ENCODE results near the gene SCO2.
"Not testable (repeated sequence)": the region's sequence is repeated elsewhere in the genome, so short reads cannot be mapped to it uniquely, and the experiment has no call there.

The SCO2 gene

GRCh38 chr22:50545522-50546325 is 20.3 kb upstream of the SCO2 start, which contains the start of gene KLHDC7B:
TSS of gene KLHDC7B (plus strand) at chr22:50545899. CDS start at chr22:50546244, 345 bp downstream.
- Mint-ChIP-seq H3K27me3 (no peaks in the 10 kb centered on the region), H3K36me3 (ENCODE audit: low read depth) (peaks cover 8% of the 10 kb centered on the region), H3K27ac (peak within 1 kb of the TSS; percentile 46), H3K4me1 (ENCODE audit: low read depth) (peaks cover 59% of the 10 kb centered on the region), H3K4me3 (peak within 1 kb of the TSS; percentile 44), H3K9me3 (no peaks in the 10 kb centered on the region)

DNA sequence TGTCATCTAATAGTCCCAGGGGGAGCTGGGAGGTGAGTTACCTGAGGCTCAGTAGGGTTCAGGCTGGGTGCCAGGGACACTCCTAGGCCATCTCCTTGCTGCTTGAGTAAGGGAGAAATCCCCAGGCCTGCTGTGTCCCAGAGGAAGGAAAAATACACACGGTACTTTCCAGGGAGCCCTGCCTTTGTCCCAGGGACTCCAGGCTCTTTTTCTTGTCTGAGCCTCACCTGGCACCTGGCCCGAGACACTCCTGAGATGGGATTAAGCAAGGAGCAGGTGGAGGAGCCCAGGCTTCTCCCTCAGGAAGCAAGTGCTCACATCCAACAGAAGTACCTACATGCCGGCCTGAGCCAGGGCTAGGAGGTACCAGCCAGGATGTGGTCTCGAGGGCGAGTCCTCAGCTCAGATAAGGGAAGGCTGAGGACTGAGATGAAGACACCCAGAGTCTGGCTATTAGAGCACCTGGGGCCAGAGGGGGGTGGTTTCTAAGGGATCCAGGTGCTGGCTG is 19.4 kb upstream of the SCO2 start:
- Mint-ChIP-seq H3K4me1 (ENCODE audit: low read depth) (peaks cover 59% of the 10 kb centered on the region), H3K4me3 (peak overlapping the region; percentile 44), H3K27ac (peak overlapping the region; percentile 46), H3K36me3 (ENCODE audit: low read depth) (peaks cover 8% of the 10 kb centered on the region), H3K9me3 (no peaks in the 10 kb centered on the region), H3K27me3 (no peaks in the 10 kb centered on the region)

GRCh38 chr22:50544078-50544745 is 18.8 kb upstream of the SCO2 start:
- H3K27me3 Mint-ChIP-seq: no peaks in the 10 kb centered on the region
- H3K4me1 Mint-ChIP-seq (ENCODE audit: low read depth): peaks cover 64% of the 10 kb centered on the region
- no peak overlapping the region for H3K27ac Mint-ChIP-seq
- H3K9me3 Mint-ChIP-seq: no peaks in the 10 kb centered on the region
- peak overlapping the region; percentile 44 for H3K4me3 Mint-ChIP-seq
- H3K36me3 Mint-ChIP-seq (ENCODE audit: low read depth): peaks cover 8% of the 10 kb centered on the region

GRCh38 chr22:50542416-50542927 is 17.1 kb upstream of the SCO2 start:
- Mint-ChIP-seq H3K4me3 (peak overlapping the region; percentile 27), H3K4me1 (ENCODE audit: low read depth) (peaks cover 77% of the 10 kb centered on the region), H3K27ac (peak overlapping the region; percentile 96), H3K36me3 (ENCODE audit: low read depth) (peaks cover 8% of the 10 kb centered on the region), H3K9me3 (no peaks in the 10 kb centered on the region), H3K27me3 (no peaks in the 10 kb centered on the region)

DNA sequence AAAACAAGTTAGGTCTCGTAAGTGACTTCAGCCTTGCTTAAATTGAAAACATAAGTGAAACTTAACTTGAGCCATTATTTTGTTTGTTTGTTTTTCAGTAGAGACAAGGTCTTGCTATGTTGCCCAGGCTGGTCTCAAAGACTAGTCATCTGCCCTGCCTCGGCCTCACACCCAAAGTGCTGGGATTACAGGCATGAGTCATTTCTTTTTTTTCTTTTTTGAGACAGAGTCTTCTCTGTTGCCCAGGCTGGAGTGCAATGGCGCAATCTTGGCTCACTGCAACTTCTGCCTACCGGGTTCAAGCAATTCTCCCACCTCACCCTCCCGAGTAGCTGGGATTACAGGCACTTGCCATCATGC is 16.2 kb upstream of the SCO2 start:
- Mint-ChIP-seq H3K4me3 (peak overlapping the region; percentile 27), H3K27ac (peak overlapping the region; percentile 96), H3K4me1 (ENCODE audit: low read depth) (peaks cover 84% of the 10 kb centered on the region)
- not testable (repeated sequence) for H3K36me3 Mint-ChIP-seq (ENCODE audit: low read depth); H3K27me3 Mint-ChIP-seq; H3K9me3 Mint-ChIP-seq

GRCh38 chr22:50540381-50540780 is 15.0 kb upstream of the SCO2 start:
- H3K4me3 Mint-ChIP-seq: peak overlapping the region; percentile 41
- no peaks in the 10 kb centered on the region for H3K9me3 Mint-ChIP-seq
- H3K4me1 Mint-ChIP-seq (ENCODE audit: low read depth): peaks cover 79% of the 10 kb centered on the region
- H3K36me3 Mint-ChIP-seq (ENCODE audit: low read depth): peaks cover 8% of the 10 kb centered on the region
- H3K27ac Mint-ChIP-seq: peak overlapping the region; percentile 96
- no peaks in the 10 kb centered on the region for H3K27me3 Mint-ChIP-seq

DNA sequence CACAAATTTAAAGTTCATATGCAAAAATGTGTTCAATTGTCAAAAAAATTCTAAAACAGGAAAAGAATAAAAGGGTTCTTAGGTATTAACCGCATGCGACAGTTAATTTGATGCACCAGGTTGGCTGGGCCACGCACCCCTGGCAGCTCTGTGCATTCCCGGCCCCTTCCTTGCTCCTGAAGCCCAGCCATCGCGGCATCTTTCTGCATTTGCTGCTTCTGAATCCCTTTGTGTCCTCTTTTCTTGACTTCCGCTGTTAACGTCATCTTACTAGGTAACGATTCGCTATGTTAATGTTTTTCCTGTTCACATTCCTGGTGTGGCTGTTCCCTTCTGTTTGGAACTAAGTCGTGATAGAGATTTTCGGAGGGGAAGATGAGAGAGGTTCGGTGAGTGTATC is 12.4 kb upstream of the SCO2 start:
- Mint-ChIP-seq H3K4me3 (no peak overlapping the region), H3K9me3 (no peaks in the 10 kb centered on the region), H3K27me3 (no peaks in the 10 kb centered on the region), H3K27ac (peak overlapping the region; percentile 99), H3K4me1 (ENCODE audit: low read depth) (peaks cover 86% of the 10 kb centered on the region), H3K36me3 (ENCODE audit: low read depth) (peaks cover 8% of the 10 kb centered on the region)

DNA sequence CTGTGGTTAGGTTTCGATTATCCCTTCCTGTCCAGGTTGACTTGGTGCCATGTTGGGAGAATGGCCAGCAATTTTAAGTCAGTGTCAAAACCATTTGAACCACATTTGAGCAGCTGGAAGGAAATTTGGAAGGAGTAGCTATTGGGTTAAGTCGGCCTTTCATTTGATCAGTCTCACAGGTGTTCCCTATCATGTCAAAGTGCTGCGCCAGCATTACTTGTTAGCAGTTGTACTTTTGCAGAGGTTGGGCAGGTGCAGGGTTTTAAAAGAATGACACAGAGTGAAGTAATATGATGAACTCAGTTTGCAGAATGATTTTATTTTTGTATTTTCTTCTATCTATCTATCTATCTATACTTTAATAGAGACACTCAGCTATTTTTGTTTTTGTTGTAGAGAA is 10.8 kb upstream of the SCO2 start:
- Mint-ChIP-seq H3K9me3 (no peaks in the 10 kb centered on the region), H3K27me3 (no peaks in the 10 kb centered on the region), H3K4me3 (no peak overlapping the region), H3K36me3 (ENCODE audit: low read depth) (no peaks in the 10 kb centered on the region), H3K4me1 (ENCODE audit: low read depth) (peaks cover 75% of the 10 kb centered on the region), H3K27ac (no peak overlapping the region)

GRCh38 chr22:50535113-50535512 is 9.7 kb upstream of the SCO2 start:
- no peaks in the 10 kb centered on the region for H3K36me3 Mint-ChIP-seq (ENCODE audit: low read depth)
- H3K4me3 Mint-ChIP-seq: no peak overlapping the region
- H3K27ac Mint-ChIP-seq: no peak overlapping the region
- H3K27me3 Mint-ChIP-seq: no peaks in the 10 kb centered on the region
- H3K9me3 Mint-ChIP-seq: no peaks in the 10 kb centered on the region
- peaks cover 64% of the 10 kb centered on the region for H3K4me1 Mint-ChIP-seq (ENCODE audit: low read depth)

GRCh38 chr22:50533856-50534711 is 8.7 kb upstream of the SCO2 start:
- peak overlapping the region; percentile 92 for H3K4me3 Mint-ChIP-seq
- H3K36me3 Mint-ChIP-seq (ENCODE audit: low read depth); H3K27me3 Mint-ChIP-seq; H3K9me3 Mint-ChIP-seq: not testable (repeated sequence)
- H3K27ac Mint-ChIP-seq: peak overlapping the region; percentile 86
- peaks cover 53% of the 10 kb centered on the region for H3K4me1 Mint-ChIP-seq (ENCODE audit: low read depth)

DNA sequence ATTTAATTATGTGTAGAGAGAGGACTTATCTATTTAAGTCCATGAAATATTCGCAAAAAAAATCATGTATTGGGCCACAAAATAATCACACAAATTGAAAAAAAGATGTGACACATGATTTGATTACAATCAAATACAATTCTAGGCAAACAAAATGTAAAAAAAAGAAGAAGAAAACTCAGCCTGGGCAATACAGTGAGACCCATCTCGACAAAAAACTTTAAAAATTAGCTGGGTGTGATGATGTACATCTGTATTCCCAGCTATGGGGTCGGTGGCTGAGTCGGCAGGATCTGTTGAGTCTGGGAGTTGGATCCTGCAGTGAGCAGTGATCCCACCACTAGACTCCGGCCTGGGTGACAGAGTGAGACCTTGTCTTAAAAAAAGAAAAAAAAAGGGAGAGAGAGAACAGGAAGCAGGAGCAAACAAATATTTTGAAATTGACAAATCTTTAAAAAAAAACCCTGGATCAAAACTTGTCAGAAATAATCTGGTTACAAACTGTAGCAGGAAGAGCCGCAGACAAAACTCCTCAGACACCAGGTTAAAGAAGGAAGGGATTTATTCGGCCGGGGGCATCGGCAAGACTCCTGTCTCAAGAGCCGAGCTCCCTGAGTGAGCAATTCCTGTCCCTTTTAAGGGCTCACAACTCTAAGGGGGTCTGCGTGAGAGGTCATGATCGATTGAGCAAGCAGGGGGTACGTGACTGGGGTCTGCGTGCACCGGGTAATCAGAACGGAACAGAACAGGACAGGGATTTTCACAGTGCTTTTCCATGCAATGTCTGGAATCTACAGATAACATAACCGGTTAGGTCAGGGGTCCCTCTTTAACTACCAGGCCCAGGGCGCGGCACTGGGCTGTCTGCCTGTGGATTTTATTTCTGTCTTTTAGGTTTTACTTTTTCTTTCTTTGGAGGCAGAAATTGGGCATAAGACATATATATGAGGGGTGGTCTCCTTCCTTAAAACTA is 7.7 kb upstream of the SCO2 start:
- Mint-ChIP-seq H3K27ac (peak overlapping the region; percentile 86), H3K36me3 (ENCODE audit: low read depth) (peaks cover 5% of the 10 kb centered on the region), H3K4me3 (peak overlapping the region; percentile 92), H3K27me3 (no peaks in the 10 kb centered on the region), H3K4me1 (ENCODE audit: low read depth) (peaks cover 53% of the 10 kb centered on the region), H3K9me3 (no peaks in the 10 kb centered on the region)

- no peaks in the 10 kb centered on the region for H3K27me3 Mint-ChIP-seq
- H3K27ac Mint-ChIP-seq: peak overlapping the region; percentile 96
- H3K36me3 Mint-ChIP-seq (ENCODE audit: low read depth): peaks cover 13% of the 10 kb centered on the region
- H3K4me1 Mint-ChIP-seq (ENCODE audit: low read depth): peaks cover 53% of the 10 kb centered on the region
- no peaks in the 10 kb centered on the region for H3K9me3 Mint-ChIP-seq
- H3K4me3 Mint-ChIP-seq: peak overlapping the region; percentile 92
These were observed 6.7 kb upstream of the SCO2 start for GRCh38 chr22:50531962-50532674.

GRCh38 chr22:50531546-50531961 is 6.2 kb upstream of the SCO2 start:
- Mint-ChIP-seq H3K4me1 (ENCODE audit: low read depth) (peaks cover 51% of the 10 kb centered on the region), H3K27ac (peak overlapping the region; percentile 96), H3K9me3 (no peaks in the 10 kb centered on the region), H3K4me3 (peak overlapping the region; percentile 92), H3K27me3 (no peaks in the 10 kb centered on the region), H3K36me3 (ENCODE audit: low read depth) (peaks cover 15% of the 10 kb centered on the region)
